ENCODE measurements around the gene ERBB4. TPM values are rescaled to one million over a fixed set of nuclear protein-coding genes. Genes with fewer than 3 reads are reported as not detected.

ERBB4 gene
- total RNA-seq, 1 experiment from 2014 or later = 0.04 TPM

DNA sequence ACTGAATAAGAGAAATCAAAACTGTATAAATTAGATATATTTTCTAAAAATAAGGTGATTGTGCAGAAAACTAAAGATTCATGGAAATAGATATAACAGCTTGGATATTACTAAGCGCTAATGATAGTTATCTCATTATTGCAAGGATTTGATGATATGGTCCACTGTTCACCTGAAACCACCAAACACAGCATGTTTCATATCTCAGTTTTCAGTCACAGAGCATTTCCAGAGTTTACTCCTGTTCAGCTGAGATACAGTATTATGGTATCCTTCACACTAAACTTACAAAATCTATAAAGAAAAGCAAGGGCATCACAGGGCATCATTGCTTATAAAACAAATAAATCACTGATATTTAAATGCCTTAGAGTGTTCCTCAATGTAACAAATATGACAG lies 591.6 kb downstream of the ERBB4 start:
- no peaks in the 10 kb centered on the region for H3K4me1 ChIP-seq (ENCODE audit: insufficient read depth, low read length)
- no peak overlapping the region for H4K91ac ChIP-seq (ENCODE audit: insufficient read length, low read depth, low read length)
- Mint-ChIP-seq H3K4me1 (peaks cover 5% of the 10 kb centered on the region in 2 experiments), H3K9me3 (peaks cover 0 to 2% of the 10 kb centered on the region in 2 experiments; a peak in 2 of 5 replicates), H3K4me3 (no peak overlapping the region), H3K36me3 (ENCODE audit: insufficient read depth in 1 of 3, low read depth in 3 of 3) (no peaks in the 10 kb centered on the region), H3K27me3 (ENCODE audit: low read depth) (no peaks in the 10 kb centered on the region), H3K27ac (no peak overlapping the region)
- WGBS (ENCODE audit: extremely low coverage, insufficient read length, low lambda C conversion rate) = no CpG with 5 or more reads among the region's 1 CpG
- H2BK120ac ChIP-seq (ENCODE audit: low read depth, low read length, poor library complexity, severe bottlenecking) = no peak overlapping the region
- no peaks in the 10 kb centered on the region for H3K79me2 ChIP-seq (ENCODE audit: insufficient read depth, low read length)
- no peaks in the 10 kb centered on the region for H3K23me2 ChIP-seq (ENCODE audit: insufficient read length, low read depth, low read length, poor library complexity, severe bottlenecking)
- TF ChIP-seq, protein P1, sequence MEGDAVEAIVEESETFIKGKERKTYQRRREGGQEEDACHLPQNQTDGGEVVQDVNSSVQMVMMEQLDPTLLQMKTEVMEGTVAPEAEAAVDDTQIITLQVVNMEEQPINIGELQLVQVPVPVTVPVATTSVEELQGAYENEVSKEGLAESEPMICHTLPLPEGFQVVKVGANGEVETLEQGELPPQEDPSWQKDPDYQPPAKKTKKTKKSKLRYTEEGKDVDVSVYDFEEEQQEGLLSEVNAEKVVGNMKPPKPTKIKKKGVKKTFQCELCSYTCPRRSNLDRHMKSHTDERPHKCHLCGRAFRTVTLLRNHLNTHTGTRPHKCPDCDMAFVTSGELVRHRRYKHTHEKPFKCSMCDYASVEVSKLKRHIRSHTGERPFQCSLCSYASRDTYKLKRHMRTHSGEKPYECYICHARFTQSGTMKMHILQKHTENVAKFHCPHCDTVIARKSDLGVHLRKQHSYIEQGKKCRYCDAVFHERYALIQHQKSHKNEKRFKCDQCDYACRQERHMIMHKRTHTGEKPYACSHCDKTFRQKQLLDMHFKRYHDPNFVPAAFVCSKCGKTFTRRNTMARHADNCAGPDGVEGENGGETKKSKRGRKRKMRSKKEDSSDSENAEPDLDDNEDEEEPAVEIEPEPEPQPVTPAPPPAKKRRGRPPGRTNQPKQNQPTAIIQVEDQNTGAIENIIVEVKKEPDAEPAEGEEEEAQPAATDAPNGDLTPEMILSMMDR (conservative IDR thresholded peaks at IDR 0.05) = no peak
- no peak overlapping the region for H4K8ac ChIP-seq (replicated peaks; ENCODE audit: insufficient read length, low read depth, low read length)
- no peak overlapping the region for H2BK20ac ChIP-seq (ENCODE audit: low read depth, low read length, poor library complexity, severe bottlenecking)
- no peak overlapping the region for H3K4ac ChIP-seq (ENCODE audit: low read depth, low read length)
- H2BK15ac ChIP-seq (ENCODE audit: low read depth, low read length) = no peak overlapping the region
- no peak overlapping the region for H3K27ac ChIP-seq (ENCODE audit: insufficient read length, low read depth, low read length)
- no peaks in the 10 kb centered on the region for H3K27me3 ChIP-seq (ENCODE audit: insufficient read depth, low read length)
- H2BK12ac ChIP-seq (ENCODE audit: insufficient read length, low read depth, low read length) = no peak overlapping the region
- H3T11ph ChIP-seq (ENCODE audit: low read length) = no peak overlapping the region
- H2BK5ac ChIP-seq (ENCODE audit: insufficient read length, low read length) = no peak overlapping the region
- no peak overlapping the region for H2AFZ ChIP-seq (ENCODE audit: low read length)
- no peak overlapping the region for H3K9ac ChIP-seq (ENCODE audit: extremely low read depth, insufficient read length, low read length)
- no peak overlapping the region for H3K23ac ChIP-seq (ENCODE audit: insufficient read length, low read depth, low read length)
- no peak overlapping the region for H3K56ac ChIP-seq (ENCODE audit: insufficient read length, low read depth, low read length)
- H3K18ac ChIP-seq (ENCODE audit: insufficient read length, low read depth, low read length) = no peak overlapping the region
- H3K14ac ChIP-seq (ENCODE audit: insufficient read depth, low read length) = no peak overlapping the region
- no peak overlapping the region for H3K4me2 ChIP-seq (ENCODE audit: insufficient read depth, insufficient read length, low read length)
- H4K20me1 ChIP-seq (ENCODE audit: control insufficient read depth, insufficient read depth, insufficient read length) = no peaks in the 10 kb centered on the region
- H3K9me3 ChIP-seq (ENCODE audit: control insufficient read depth, low read depth, low read length) = no peaks in the 10 kb centered on the region
- no peak for DNase-seq
- H2AK5ac ChIP-seq (ENCODE audit: insufficient read length, low read length) = no peak overlapping the region
- no peaks in the 10 kb centered on the region for H3K79me1 ChIP-seq (ENCODE audit: insufficient read depth, low read depth, low read length, poor library complexity, severe bottlenecking)
- no peak overlapping the region for H4K5ac ChIP-seq (ENCODE audit: insufficient read length, low read depth, low read length)

Data from H9 (cell line).